ENCODE results near the gene GHSR.

GHSR gene

GRCh38 chr3:172464306-172464705 lies 16.1 kb upstream of the GHSR start:
- Histone ChIP-seq H3K27ac (ENCODE audit: low read length) (no peak overlapping the region), H3K9ac (ENCODE audit: low read length in 2 of 2) (no peak overlapping the region), H3K9me3 (ENCODE audit: control insufficient read depth in 2 of 2, low read length in 2 of 2) (no peaks in the 10 kb centered on the region), H3K4me3 (ENCODE audit: low read length in 2 of 2) (no peak overlapping the region), H3K36me3 (ENCODE audit: control insufficient read depth in 2 of 2, insufficient read depth in 2 of 2, low read length in 2 of 2) (no peaks in the 10 kb centered on the region), H3K4me1 (ENCODE audit: control insufficient read depth, insufficient read depth, low read length) (no peaks in the 10 kb centered on the region), H3K27me3 (ENCODE audit: control insufficient read depth in 1 of 2, insufficient read depth in 2 of 2, low read length in 2 of 2) (no peaks in the 10 kb centered on the region)

DNA sequence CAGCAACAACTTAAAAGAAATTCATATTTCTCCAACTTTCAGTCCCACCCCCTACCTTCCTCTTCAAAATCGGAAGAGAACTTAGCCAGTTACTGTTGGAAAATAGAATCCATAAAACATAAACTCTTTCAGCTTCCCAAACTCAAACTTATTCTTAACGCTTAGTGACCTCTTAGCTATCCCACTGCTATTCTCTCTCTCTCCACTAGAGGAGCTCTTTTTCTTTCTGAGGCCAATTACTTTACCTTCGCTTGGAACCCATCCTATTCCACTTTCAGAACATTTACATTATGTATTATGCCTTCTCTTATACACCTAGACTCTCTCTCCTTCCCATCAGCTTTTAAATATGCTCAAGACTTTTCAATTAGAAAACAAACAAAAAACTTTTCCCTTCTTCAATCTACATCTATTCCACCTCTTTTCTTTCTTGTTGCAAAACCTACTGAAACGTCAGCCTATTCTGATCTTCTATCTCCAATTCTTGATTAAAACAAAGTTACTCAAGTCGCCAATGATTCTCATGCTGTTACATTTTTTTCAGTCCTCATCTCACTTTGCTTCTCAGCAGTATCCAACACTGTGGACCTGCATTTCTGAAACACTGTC lies 13.4 kb upstream of the GHSR start:
- no peaks in the 10 kb centered on the region for H3K36me3 ChIP-seq (ENCODE audit: control insufficient read depth in 2 of 2, insufficient read depth in 2 of 2, low read length in 2 of 2)
- no peak overlapping the region for H3K9ac ChIP-seq (ENCODE audit: low read length in 2 of 2)
- no peaks in the 10 kb centered on the region for H3K9me3 ChIP-seq (ENCODE audit: control insufficient read depth in 2 of 2, low read length in 2 of 2)
- no peaks in the 10 kb centered on the region for H3K27me3 ChIP-seq (ENCODE audit: control insufficient read depth in 1 of 2, insufficient read depth in 2 of 2, low read length in 2 of 2)
- no peaks in the 10 kb centered on the region for H3K4me1 ChIP-seq (ENCODE audit: control insufficient read depth, insufficient read depth, low read length)
- no peak overlapping the region for H3K27ac ChIP-seq (ENCODE audit: low read length)
- H3K4me3 ChIP-seq (ENCODE audit: low read length in 2 of 2) = no peak overlapping the region

DNA sequence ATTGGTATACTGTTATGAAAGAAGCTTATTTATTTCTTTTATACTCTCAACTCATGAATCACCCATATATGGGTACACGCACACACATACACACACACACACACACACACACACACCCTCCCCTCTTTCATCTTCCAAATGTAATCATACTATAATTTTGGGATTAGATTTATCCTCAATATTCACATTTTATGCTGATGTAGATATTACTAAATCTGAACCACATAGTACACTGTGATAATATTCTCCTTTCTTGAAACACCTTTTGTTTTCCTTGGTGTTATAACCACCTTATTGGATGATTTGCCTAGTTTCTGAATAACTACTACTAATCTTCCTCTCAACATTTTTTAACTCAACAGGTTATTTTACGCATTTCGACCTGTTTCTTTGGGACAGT lies 8.1 kb upstream of the GHSR start:
- no peak overlapping the region for H3K4me3 ChIP-seq (ENCODE audit: low read length in 2 of 2)
- no peaks in the 10 kb centered on the region for H3K36me3 ChIP-seq (ENCODE audit: control insufficient read depth in 2 of 2, insufficient read depth in 2 of 2, low read length in 2 of 2)
- H3K27ac ChIP-seq (ENCODE audit: low read length) = no peak overlapping the region
- peaks cover 2 to 3% of the 10 kb centered on the region in 2 donors for H3K27me3 ChIP-seq (ENCODE audit: control insufficient read depth in 1 of 2, insufficient read depth in 2 of 2, low read length in 2 of 2)
- no peaks in the 10 kb centered on the region for H3K4me1 ChIP-seq (ENCODE audit: control insufficient read depth, insufficient read depth, low read length)
- no peak overlapping the region for H3K9ac ChIP-seq (ENCODE audit: low read length in 2 of 2)
- no peaks in the 10 kb centered on the region for H3K9me3 ChIP-seq (ENCODE audit: control insufficient read depth in 2 of 2, low read length in 2 of 2)

GRCh38 chr3:172454180-172454579 lies 5.9 kb upstream of the GHSR start:
- Histone ChIP-seq H3K9ac (ENCODE audit: low read length in 2 of 2) (no peak overlapping the region), H3K27me3 (ENCODE audit: control insufficient read depth in 1 of 2, insufficient read depth in 2 of 2, low read length in 2 of 2) (peaks cover 13 to 20% of the 10 kb centered on the region in 2 donors), H3K36me3 (ENCODE audit: control insufficient read depth in 2 of 2, insufficient read depth in 2 of 2, low read length in 2 of 2) (no peaks in the 10 kb centered on the region), H3K27ac (ENCODE audit: low read length) (no peak overlapping the region), H3K4me1 (ENCODE audit: control insufficient read depth, insufficient read depth, low read length) (no peaks in the 10 kb centered on the region), H3K9me3 (ENCODE audit: control insufficient read depth in 2 of 2, low read length in 2 of 2) (no peaks in the 10 kb centered on the region), H3K4me3 (ENCODE audit: low read length in 2 of 2) (no peak overlapping the region)

- Histone ChIP-seq H3K9ac (ENCODE audit: low read length in 2 of 2) (no peak overlapping the region), H3K27me3 (ENCODE audit: control insufficient read depth in 1 of 2, insufficient read depth in 2 of 2, low read length in 2 of 2) (peaks cover 29 to 39% of the 10 kb centered on the region in 2 donors), H3K4me1 (ENCODE audit: control insufficient read depth, insufficient read depth, low read length) (no peaks in the 10 kb centered on the region), H3K36me3 (ENCODE audit: control insufficient read depth in 2 of 2, insufficient read depth in 2 of 2, low read length in 2 of 2) (no peaks in the 10 kb centered on the region), H3K9me3 (ENCODE audit: control insufficient read depth in 2 of 2, low read length in 2 of 2) (no peaks in the 10 kb centered on the region), H3K4me3 (ENCODE audit: low read length in 2 of 2) (peak overlapping the region in 1 of 2 donors; percentile 8), H3K27ac (ENCODE audit: low read length) (no peak overlapping the region)
Observed at GRCh38 chr3:172449466-172450149, 1.4 kb upstream of the GHSR start.

- H3K36me3 ChIP-seq (ENCODE audit: control insufficient read depth in 2 of 2, insufficient read depth in 2 of 2, low read length in 2 of 2) = no peaks in the 10 kb centered on the region
- peaks cover 29 to 39% of the 10 kb centered on the region in 2 donors for H3K27me3 ChIP-seq (ENCODE audit: control insufficient read depth in 1 of 2, insufficient read depth in 2 of 2, low read length in 2 of 2)
- no peak overlapping the region for H3K9ac ChIP-seq (ENCODE audit: low read length in 2 of 2)
- H3K9me3 ChIP-seq (ENCODE audit: control insufficient read depth in 2 of 2, low read length in 2 of 2) = no peaks in the 10 kb centered on the region
- H3K27ac ChIP-seq (ENCODE audit: low read length) = no peak overlapping the region
- H3K4me3 ChIP-seq (ENCODE audit: low read length in 2 of 2) = no peak overlapping the region
- H3K4me1 ChIP-seq (ENCODE audit: control insufficient read depth, insufficient read depth, low read length) = no peaks in the 10 kb centered on the region
Observed at GRCh38 chr3:172448661-172449465, 607 bp upstream of the GHSR start.

DNA sequence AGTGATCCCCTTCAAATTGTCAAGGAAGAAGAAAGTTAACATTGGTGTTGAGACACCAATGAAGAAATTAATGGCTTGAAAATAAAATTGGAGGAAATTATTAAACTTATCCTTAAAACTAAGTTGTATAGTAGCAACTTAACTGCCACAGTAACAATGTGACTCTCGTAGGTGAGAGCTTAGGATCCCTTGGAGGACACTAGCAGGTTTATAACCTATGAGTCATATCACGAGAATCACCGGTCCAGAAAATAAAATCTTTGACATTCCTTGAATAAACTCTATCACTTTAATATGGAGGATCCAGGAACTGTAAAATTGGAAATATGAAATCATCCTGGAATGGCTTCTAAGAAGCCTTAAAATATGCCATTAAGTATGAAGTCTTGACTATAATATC lies 2.1 kb downstream of the GHSR start:
- Histone ChIP-seq H3K4me1 (ENCODE audit: control insufficient read depth, insufficient read depth, low read length) (no peaks in the 10 kb centered on the region), H3K27ac (ENCODE audit: low read length) (no peak overlapping the region), H3K27me3 (ENCODE audit: control insufficient read depth in 1 of 2, insufficient read depth in 2 of 2, low read length in 2 of 2) (peaks cover 29 to 34% of the 10 kb centered on the region in 2 donors), H3K9me3 (ENCODE audit: control insufficient read depth in 2 of 2, low read length in 2 of 2) (no peaks in the 10 kb centered on the region), H3K9ac (ENCODE audit: low read length in 2 of 2) (no peak overlapping the region), H3K4me3 (ENCODE audit: low read length in 2 of 2) (no peak overlapping the region), H3K36me3 (ENCODE audit: control insufficient read depth in 2 of 2, insufficient read depth in 2 of 2, low read length in 2 of 2) (no peaks in the 10 kb centered on the region)

DNA sequence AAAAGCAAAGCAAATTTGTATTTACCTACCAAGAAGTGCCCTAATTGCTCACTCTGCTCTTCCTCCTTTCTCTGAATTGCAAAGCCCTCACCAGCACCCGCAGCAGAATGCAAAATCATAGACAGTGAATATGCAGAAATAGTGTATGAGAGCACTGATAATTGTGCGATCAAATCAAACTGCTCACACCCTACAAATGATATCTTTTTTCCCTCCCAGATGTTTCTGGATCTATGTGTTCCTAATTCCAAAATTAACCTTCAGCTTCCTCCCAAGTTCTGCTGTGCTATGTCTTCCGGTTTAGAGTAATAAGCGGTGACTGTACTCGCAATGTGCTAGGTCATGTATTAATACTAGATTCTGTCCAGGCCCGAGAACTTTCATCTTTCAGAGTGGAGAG lies 3.4 kb downstream of the GHSR start:
- H3K9me3 ChIP-seq (ENCODE audit: control insufficient read depth in 2 of 2, low read length in 2 of 2) = no peaks in the 10 kb centered on the region
- peaks cover 24 to 25% of the 10 kb centered on the region in 2 donors for H3K27me3 ChIP-seq (ENCODE audit: control insufficient read depth in 1 of 2, insufficient read depth in 2 of 2, low read length in 2 of 2)

DNA sequence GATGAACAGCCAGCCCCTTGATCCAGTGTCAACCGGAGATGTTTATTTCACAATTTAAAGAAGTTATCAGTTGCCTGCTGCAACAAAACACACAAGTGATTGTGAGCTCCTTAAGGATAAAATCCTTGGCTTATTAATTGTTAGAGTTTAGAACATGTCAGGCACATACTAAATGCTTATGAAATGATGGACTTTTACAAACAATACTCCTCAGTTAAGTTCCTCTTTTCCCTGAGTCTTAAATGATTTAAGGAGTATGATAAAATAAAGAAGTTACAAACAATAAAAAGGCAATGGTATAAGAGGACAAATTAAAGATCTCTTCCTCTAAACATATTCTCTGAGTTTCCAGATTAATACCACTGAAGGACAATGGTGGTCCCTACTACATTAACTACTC lies 5.7 kb downstream of the GHSR start:
- H3K9me3 ChIP-seq (ENCODE audit: control insufficient read depth in 2 of 2, low read length in 2 of 2) = no peaks in the 10 kb centered on the region

More for the DNA sequence above, 3.4 kb downstream of the GHSR start:
- Histone ChIP-seq H3K4me1 (ENCODE audit: control insufficient read depth, insufficient read depth, low read length) (no peaks in the 10 kb centered on the region), H3K27ac (ENCODE audit: low read length) (no peak overlapping the region), H3K4me3 (ENCODE audit: low read length in 2 of 2) (no peak overlapping the region), H3K9ac (ENCODE audit: low read length in 2 of 2) (no peak overlapping the region), H3K36me3 (ENCODE audit: control insufficient read depth in 2 of 2, insufficient read depth in 2 of 2, low read length in 2 of 2) (no peaks in the 10 kb centered on the region)

DNA sequence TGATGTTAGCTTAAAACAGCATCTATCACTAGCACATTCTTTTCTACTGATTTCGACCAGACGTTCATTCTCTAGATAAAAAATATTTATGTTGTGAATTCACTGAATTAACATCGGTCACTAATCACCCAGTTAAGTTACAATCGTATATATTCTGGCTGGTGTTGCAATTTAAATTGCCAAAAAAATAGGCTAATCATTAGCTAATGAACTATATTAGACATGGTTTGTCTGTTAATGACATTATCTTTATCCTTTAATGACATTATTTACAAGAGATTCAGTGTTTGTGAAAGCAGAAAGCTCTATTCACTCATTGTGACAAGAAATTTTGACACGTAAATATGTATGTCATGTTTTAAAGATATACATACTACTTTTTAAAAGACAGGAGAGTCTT lies 6.7 kb downstream of the GHSR start:
- Histone ChIP-seq H3K4me3 (ENCODE audit: low read length in 2 of 2) (no peak overlapping the region), H3K27me3 (ENCODE audit: control insufficient read depth in 1 of 2, insufficient read depth in 2 of 2, low read length in 2 of 2) (no peaks in the 10 kb centered on the region), H3K27ac (ENCODE audit: low read length) (no peak overlapping the region), H3K36me3 (ENCODE audit: control insufficient read depth in 2 of 2, insufficient read depth in 2 of 2, low read length in 2 of 2) (no peaks in the 10 kb centered on the region), H3K9me3 (ENCODE audit: control insufficient read depth in 2 of 2, low read length in 2 of 2) (no peaks in the 10 kb centered on the region), H3K4me1 (ENCODE audit: control insufficient read depth, insufficient read depth, low read length) (no peaks in the 10 kb centered on the region), H3K9ac (ENCODE audit: low read length in 2 of 2) (no peak overlapping the region)

More for the DNA sequence above, 5.7 kb downstream of the GHSR start:
- Histone ChIP-seq H3K27ac (ENCODE audit: low read length) (no peak overlapping the region), H3K36me3 (ENCODE audit: control insufficient read depth in 2 of 2, insufficient read depth in 2 of 2, low read length in 2 of 2) (no peaks in the 10 kb centered on the region), H3K27me3 (ENCODE audit: control insufficient read depth in 1 of 2, insufficient read depth in 2 of 2, low read length in 2 of 2) (peaks cover 3 to 4% of the 10 kb centered on the region in 2 donors), H3K4me3 (ENCODE audit: low read length in 2 of 2) (no peak overlapping the region), H3K9ac (ENCODE audit: low read length in 2 of 2) (no peak overlapping the region), H3K4me1 (ENCODE audit: control insufficient read depth, insufficient read depth, low read length) (no peaks in the 10 kb centered on the region)
